Measurements from ENCODE around the gene ARFIP1. TPM values are rescaled to one million over a fixed set of nuclear protein-coding genes. Genes with fewer than 3 reads are reported as not detected.

Gene ARFIP1
- total and polyA plus RNA-seq, 2 of the 8 experiments (the other 6 are each of a cell fraction or from before 2014, with no cell fraction given): 13.5 to 38.0 TPM

DNA sequence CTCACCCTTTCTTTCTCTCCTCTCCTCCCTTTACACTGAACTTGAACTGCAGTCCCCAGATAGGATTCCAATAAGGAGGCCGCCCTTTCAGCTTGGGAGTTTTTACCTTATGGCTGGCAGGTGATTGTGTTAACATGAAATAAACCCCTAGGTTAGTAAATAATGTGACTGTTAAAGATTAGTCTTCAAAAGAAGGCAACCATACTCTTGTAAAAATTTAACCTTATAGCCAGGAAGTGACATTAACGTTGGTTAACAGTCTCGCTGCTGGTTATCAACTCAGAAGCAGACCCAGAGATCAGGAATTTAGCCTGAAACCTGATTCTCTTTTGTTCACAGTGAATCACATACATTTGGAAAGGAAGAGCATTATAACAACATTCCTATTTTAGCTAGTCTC is 171.6 kb downstream of the ARFIP1 start (continued):
- TF ChIP-seq, protein P1, sequence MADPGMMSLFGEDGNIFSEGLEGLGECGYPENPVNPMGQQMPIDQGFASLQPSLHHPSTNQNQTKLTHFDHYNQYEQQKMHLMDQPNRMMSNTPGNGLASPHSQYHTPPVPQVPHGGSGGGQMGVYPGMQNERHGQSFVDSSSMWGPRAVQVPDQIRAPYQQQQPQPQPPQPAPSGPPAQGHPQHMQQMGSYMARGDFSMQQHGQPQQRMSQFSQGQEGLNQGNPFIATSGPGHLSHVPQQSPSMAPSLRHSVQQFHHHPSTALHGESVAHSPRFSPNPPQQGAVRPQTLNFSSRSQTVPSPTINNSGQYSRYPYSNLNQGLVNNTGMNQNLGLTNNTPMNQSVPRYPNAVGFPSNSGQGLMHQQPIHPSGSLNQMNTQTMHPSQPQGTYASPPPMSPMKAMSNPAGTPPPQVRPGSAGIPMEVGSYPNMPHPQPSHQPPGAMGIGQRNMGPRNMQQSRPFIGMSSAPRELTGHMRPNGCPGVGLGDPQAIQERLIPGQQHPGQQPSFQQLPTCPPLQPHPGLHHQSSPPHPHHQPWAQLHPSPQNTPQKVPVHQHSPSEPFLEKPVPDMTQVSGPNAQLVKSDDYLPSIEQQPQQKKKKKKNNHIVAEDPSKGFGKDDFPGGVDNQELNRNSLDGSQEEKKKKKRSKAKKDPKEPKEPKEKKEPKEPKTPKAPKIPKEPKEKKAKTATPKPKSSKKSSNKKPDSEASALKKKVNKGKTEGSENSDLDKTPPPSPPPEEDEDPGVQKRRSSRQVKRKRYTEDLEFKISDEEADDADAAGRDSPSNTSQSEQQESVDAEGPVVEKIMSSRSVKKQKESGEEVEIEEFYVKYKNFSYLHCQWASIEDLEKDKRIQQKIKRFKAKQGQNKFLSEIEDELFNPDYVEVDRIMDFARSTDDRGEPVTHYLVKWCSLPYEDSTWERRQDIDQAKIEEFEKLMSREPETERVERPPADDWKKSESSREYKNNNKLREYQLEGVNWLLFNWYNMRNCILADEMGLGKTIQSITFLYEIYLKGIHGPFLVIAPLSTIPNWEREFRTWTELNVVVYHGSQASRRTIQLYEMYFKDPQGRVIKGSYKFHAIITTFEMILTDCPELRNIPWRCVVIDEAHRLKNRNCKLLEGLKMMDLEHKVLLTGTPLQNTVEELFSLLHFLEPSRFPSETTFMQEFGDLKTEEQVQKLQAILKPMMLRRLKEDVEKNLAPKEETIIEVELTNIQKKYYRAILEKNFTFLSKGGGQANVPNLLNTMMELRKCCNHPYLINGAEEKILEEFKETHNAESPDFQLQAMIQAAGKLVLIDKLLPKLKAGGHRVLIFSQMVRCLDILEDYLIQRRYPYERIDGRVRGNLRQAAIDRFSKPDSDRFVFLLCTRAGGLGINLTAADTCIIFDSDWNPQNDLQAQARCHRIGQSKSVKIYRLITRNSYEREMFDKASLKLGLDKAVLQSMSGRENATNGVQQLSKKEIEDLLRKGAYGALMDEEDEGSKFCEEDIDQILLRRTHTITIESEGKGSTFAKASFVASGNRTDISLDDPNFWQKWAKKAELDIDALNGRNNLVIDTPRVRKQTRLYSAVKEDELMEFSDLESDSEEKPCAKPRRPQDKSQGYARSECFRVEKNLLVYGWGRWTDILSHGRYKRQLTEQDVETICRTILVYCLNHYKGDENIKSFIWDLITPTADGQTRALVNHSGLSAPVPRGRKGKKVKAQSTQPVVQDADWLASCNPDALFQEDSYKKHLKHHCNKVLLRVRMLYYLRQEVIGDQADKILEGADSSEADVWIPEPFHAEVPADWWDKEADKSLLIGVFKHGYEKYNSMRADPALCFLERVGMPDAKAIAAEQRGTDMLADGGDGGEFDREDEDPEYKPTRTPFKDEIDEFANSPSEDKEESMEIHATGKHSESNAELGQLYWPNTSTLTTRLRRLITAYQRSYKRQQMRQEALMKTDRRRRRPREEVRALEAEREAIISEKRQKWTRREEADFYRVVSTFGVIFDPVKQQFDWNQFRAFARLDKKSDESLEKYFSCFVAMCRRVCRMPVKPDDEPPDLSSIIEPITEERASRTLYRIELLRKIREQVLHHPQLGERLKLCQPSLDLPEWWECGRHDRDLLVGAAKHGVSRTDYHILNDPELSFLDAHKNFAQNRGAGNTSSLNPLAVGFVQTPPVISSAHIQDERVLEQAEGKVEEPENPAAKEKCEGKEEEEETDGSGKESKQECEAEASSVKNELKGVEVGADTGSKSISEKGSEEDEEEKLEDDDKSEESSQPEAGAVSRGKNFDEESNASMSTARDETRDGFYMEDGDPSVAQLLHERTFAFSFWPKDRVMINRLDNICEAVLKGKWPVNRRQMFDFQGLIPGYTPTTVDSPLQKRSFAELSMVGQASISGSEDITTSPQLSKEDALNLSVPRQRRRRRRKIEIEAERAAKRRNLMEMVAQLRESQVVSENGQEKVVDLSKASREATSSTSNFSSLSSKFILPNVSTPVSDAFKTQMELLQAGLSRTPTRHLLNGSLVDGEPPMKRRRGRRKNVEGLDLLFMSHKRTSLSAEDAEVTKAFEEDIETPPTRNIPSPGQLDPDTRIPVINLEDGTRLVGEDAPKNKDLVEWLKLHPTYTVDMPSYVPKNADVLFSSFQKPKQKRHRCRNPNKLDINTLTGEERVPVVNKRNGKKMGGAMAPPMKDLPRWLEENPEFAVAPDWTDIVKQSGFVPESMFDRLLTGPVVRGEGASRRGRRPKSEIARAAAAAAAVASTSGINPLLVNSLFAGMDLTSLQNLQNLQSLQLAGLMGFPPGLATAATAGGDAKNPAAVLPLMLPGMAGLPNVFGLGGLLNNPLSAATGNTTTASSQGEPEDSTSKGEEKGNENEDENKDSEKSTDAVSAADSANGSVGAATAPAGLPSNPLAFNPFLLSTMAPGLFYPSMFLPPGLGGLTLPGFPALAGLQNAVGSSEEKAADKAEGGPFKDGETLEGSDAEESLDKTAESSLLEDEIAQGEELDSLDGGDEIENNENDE (IDR thresholded peaks at IDR 0.05; ENCODE audit: insufficient replicate concordance, low read length): peak; percentile 20
- no peak for TF ChIP-seq SIRT6 (IDR thresholded peaks at IDR 0.05; ENCODE audit: low read length)
- TF ChIP-seq BCL11A (IDR thresholded peaks at IDR 0.05; ENCODE audit: low read depth in 2 of 2, low read length in 2 of 2): no peak
- no peak for TF ChIP-seq TCF12 (IDR thresholded peaks at IDR 0.05; ENCODE audit: low read depth, low read length)
- no peak for TF ChIP-seq CHD1 (IDR thresholded peaks at IDR 0.05; ENCODE audit: low read depth, low read length)
